IPS-18a (cell line): Measurements from ENCODE around the gene SLC35A3.

Experiments
- H3K27ac ChIP-seq: one replicate; pipeline ENCODE4 v1.5.1; 2013; ENCODE audit warnings: low read length
- H3K27me3 ChIP-seq: one replicate; pipeline ENCODE4 v1.6.1; 2013; ENCODE audit warnings: mild to moderate bottlenecking, low read length; ENCODE audit not compliant: control insufficient read depth, insufficient read depth
- H3K36me3 ChIP-seq: one replicate; pipeline ENCODE4 v1.6.1; 2013; ENCODE audit warnings: low read depth, low read length; ENCODE audit not compliant: control insufficient read depth
- H3K4me1 ChIP-seq: one replicate; pipeline ENCODE4 v1.6.1; 2013; ENCODE audit warnings: low read depth, low read length; ENCODE audit not compliant: control insufficient read depth
- H3K4me3 ChIP-seq: one replicate; pipeline ENCODE4 v1.5.1; 2013; ENCODE audit warnings: low read length
- H3K9ac ChIP-seq: one replicate; pipeline ENCODE4 v1.6.1; 2013; ENCODE audit warnings: mild to moderate bottlenecking, low read length, moderate library complexity
- H3K9me3 ChIP-seq: one replicate; pipeline ENCODE4 v1.6.1; 2013; ENCODE audit warnings: low read depth, low read length; ENCODE audit not compliant: control insufficient read depth

The SLC35A3 gene

DNA sequence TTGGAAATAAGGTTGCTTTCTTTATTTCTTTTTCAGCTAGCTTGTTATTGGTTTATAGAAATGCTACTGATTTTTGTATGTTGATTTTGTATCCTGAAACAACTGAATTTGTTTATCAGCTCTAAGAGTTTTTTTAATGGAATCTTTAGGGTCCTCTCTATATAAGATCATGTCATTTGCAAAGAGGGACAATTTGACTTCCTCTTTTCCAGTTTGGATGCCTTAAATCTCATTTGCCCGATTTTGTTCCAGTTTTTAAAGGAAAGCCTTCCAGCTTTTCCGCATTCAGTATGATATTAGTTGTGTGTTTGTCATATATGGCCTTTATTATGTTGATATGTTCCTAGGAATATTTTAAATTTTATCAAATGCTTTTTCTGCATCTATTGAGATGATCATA, 31.7 kb downstream of the SLC35A3 start:
- H3K9ac ChIP-seq: no peak overlapping the region
- no peak overlapping the region for H3K4me3 ChIP-seq
- H3K27me3 ChIP-seq: no peaks in the 10 kb centered on the region
- no peaks in the 10 kb centered on the region for H3K9me3 ChIP-seq
- no peak overlapping the region for H3K27ac ChIP-seq
- no peaks in the 10 kb centered on the region for H3K36me3 ChIP-seq
- H3K4me1 ChIP-seq: no peaks in the 10 kb centered on the region

DNA sequence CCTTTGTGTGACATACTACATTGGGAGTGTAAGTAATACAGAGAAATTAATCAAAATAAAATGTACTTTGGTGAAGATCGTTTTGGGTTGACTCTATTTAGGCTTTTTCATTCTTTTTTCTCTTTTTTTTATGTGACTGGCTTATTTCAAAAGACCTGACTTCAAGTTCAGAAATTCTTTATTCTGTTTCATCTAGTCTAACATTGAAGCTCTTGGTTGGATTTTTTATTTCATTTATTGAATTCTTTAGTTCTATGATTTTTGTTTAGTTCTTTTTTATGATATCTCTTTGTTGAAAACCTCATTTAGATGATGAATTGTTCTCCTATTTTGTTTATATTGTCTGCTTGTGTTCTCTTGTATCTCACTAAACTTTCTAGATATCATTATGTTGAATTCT, 35.6 kb downstream of the SLC35A3 start:
- H3K4me3 ChIP-seq: no peak overlapping the region
- H3K9ac ChIP-seq: no peak overlapping the region
- no peaks in the 10 kb centered on the region for H3K4me1 ChIP-seq
- H3K9me3 ChIP-seq: no peaks in the 10 kb centered on the region
- no peak overlapping the region for H3K27ac ChIP-seq
- H3K36me3 ChIP-seq: no peaks in the 10 kb centered on the region
- H3K27me3 ChIP-seq: no peaks in the 10 kb centered on the region

- no peak overlapping the region for H3K9ac ChIP-seq
- no peaks in the 10 kb centered on the region for H3K4me1 ChIP-seq
- H3K27ac ChIP-seq: no peak overlapping the region
- H3K4me3 ChIP-seq: no peak overlapping the region
- H3K36me3 ChIP-seq: no peaks in the 10 kb centered on the region
- no peaks in the 10 kb centered on the region for H3K9me3 ChIP-seq
- H3K27me3 ChIP-seq: no peaks in the 10 kb centered on the region
These were observed 36.9 kb downstream of the SLC35A3 start for GRCh38 chr1:100006688-100007087.

- H3K4me1 ChIP-seq: no peaks in the 10 kb centered on the region
- H3K9me3 ChIP-seq: no peaks in the 10 kb centered on the region
- no peak overlapping the region for H3K4me3 ChIP-seq
- no peak overlapping the region for H3K9ac ChIP-seq
- no peak overlapping the region for H3K27ac ChIP-seq
- no peaks in the 10 kb centered on the region for H3K27me3 ChIP-seq
- no peaks in the 10 kb centered on the region for H3K36me3 ChIP-seq
These were observed 39.7 kb downstream of the SLC35A3 start for GRCh38 chr1:100009458-100009857.

GRCh38 chr1:100010804-100011203, 41.0 kb downstream of the SLC35A3 start:
- Histone ChIP-seq H3K27me3 (no peaks in the 10 kb centered on the region), H3K4me1 (no peaks in the 10 kb centered on the region), H3K9me3 (no peaks in the 10 kb centered on the region), H3K27ac (no peak overlapping the region), H3K9ac (no peak overlapping the region), H3K36me3 (no peaks in the 10 kb centered on the region), H3K4me3 (no peak overlapping the region)

DNA sequence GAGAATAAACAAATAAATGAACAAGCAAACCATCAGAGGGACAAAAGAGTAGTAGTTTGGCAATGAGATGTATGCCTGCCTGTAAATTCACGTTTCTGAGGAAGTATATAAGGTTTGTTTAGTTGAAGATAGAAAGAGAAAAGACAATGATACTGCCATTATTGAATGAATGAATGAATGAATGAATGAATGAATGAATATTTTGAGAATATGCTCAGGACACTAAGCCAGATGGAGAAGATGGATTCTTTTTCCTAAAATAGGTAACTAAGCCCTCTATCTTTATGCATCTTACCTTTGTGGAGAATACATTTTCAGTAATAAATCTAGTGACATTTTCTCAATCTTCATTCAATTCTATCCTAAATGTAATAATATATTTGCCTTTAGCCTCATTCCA, 49.4 kb downstream of the SLC35A3 start:
- H3K9me3 ChIP-seq: no peaks in the 10 kb centered on the region
- no peak overlapping the region for H3K27ac ChIP-seq
- no peaks in the 10 kb centered on the region for H3K36me3 ChIP-seq
- H3K9ac ChIP-seq: no peak overlapping the region
- no peaks in the 10 kb centered on the region for H3K27me3 ChIP-seq
- no peaks in the 10 kb centered on the region for H3K4me1 ChIP-seq
- H3K4me3 ChIP-seq: no peak overlapping the region

DNA sequence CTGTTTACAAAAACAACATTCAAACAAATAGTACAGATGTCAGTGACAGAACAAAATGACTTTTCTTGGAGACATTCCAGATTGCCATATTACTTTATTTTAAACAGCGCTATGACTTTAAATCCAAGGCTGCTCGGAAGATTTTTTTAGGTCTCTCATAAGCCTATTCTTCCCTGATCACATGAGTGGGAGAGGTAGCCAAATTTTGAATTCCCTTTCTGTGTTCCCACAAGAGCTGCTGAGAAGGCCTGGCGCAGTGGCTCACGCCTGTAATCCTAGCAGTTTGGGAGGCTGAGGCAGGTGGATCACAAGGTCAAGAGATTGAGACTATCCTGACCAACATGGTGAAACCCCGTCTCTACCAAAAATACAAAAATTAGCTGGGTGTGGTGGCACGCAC, 53.7 kb downstream of the SLC35A3 start:
- Histone ChIP-seq H3K27ac (no peak overlapping the region), H3K9ac (no peak overlapping the region), H3K4me1 (no peaks in the 10 kb centered on the region), H3K36me3 (no peaks in the 10 kb centered on the region), H3K27me3 (no peaks in the 10 kb centered on the region), H3K4me3 (no peak overlapping the region), H3K9me3 (no peaks in the 10 kb centered on the region)

GRCh38 chr1:100027212-100027611, 57.4 kb downstream of the SLC35A3 start:
- H3K9ac ChIP-seq: no peak overlapping the region

GRCh38 chr1:100028765-100029164, 59.0 kb downstream of the SLC35A3 start:
- H3K4me1 ChIP-seq: peaks cover 4% of the 10 kb centered on the region
- H3K4me3 ChIP-seq: no peak overlapping the region
- no peak overlapping the region for H3K27ac ChIP-seq

More at GRCh38 chr1:100027212-100027611, 57.4 kb downstream of the SLC35A3 start:
- peaks cover 4% of the 10 kb centered on the region for H3K4me1 ChIP-seq
- no peak overlapping the region for H3K4me3 ChIP-seq
- H3K27ac ChIP-seq: no peak overlapping the region
- no peaks in the 10 kb centered on the region for H3K36me3 ChIP-seq
- H3K27me3 ChIP-seq: no peaks in the 10 kb centered on the region
- no peaks in the 10 kb centered on the region for H3K9me3 ChIP-seq

GRCh38 chr1:100034470-100034869, 64.7 kb downstream of the SLC35A3 start:
- Histone ChIP-seq H3K4me1 (peaks cover 9% of the 10 kb centered on the region), H3K9ac (no peak overlapping the region), H3K4me3 (no peak overlapping the region), H3K36me3 (no peaks in the 10 kb centered on the region), H3K27ac (no peak overlapping the region), H3K9me3 (no peaks in the 10 kb centered on the region), H3K27me3 (no peaks in the 10 kb centered on the region)

More at GRCh38 chr1:100028765-100029164, 59.0 kb downstream of the SLC35A3 start:
- no peaks in the 10 kb centered on the region for H3K36me3 ChIP-seq
- H3K9me3 ChIP-seq: no peaks in the 10 kb centered on the region
- no peaks in the 10 kb centered on the region for H3K27me3 ChIP-seq
- H3K9ac ChIP-seq: no peak overlapping the region

- Histone ChIP-seq H3K4me1 (peaks cover 15% of the 10 kb centered on the region), H3K9me3 (no peaks in the 10 kb centered on the region), H3K9ac (no peak overlapping the region), H3K27me3 (no peaks in the 10 kb centered on the region), H3K4me3 (no peak overlapping the region), H3K36me3 (no peaks in the 10 kb centered on the region), H3K27ac (no peak overlapping the region)
These were observed 65.4 kb downstream of the SLC35A3 start for GRCh38 chr1:100035214-100035613.

- Histone ChIP-seq H3K4me3 (peak overlapping the region; percentile 70), H3K27ac (peak overlapping the region; percentile 5), H3K36me3 (no peaks in the 10 kb centered on the region), H3K9me3 (no peaks in the 10 kb centered on the region), H3K4me1 (peaks cover 12% of the 10 kb centered on the region), H3K27me3 (no peaks in the 10 kb centered on the region), H3K9ac (peak overlapping the region; percentile 73)
These were observed 67.2 kb downstream of the SLC35A3 start for GRCh38 chr1:100036718-100037655.
